ENCODE results near the gene NFATC1.

The NFATC1 gene

GRCh38 chr18:79554945-79555645 is 159.4 kb downstream of the NFATC1 start:
- Histone ChIP-seq H2AFZ (ENCODE audit: low read depth, low read length) (no peak overlapping the region), H3K9me3 (ENCODE audit: insufficient read depth, low read length) (no peaks in the 10 kb centered on the region), H3K36me3 (replicated peaks; ENCODE audit: low read depth, low read length) (no peaks in the 10 kb centered on the region), H4K20me1 (ENCODE audit: insufficient read depth, low read length) (no peaks in the 10 kb centered on the region), H3K4me1 (ENCODE audit: low read length) (no peaks in the 10 kb centered on the region), H3K79me2 (ENCODE audit: low read length) (no peaks in the 10 kb centered on the region), H3K27me3 (ENCODE audit: low read depth, low read length) (no peaks in the 10 kb centered on the region), H3K4me2 (ENCODE audit: low read length) (no peak overlapping the region), H3K9ac (ENCODE audit: low read length) (no peak overlapping the region), H3K27ac (ENCODE audit: low read length) (no peak overlapping the region), H3K4me3 (ENCODE audit: low read length) (no peak overlapping the region)
- no peak for TF ChIP-seq EZH2phosphoT487 (IDR thresholded peaks at IDR 0.05; ENCODE audit: low read depth)
- TF ChIP-seq, protein P1, sequence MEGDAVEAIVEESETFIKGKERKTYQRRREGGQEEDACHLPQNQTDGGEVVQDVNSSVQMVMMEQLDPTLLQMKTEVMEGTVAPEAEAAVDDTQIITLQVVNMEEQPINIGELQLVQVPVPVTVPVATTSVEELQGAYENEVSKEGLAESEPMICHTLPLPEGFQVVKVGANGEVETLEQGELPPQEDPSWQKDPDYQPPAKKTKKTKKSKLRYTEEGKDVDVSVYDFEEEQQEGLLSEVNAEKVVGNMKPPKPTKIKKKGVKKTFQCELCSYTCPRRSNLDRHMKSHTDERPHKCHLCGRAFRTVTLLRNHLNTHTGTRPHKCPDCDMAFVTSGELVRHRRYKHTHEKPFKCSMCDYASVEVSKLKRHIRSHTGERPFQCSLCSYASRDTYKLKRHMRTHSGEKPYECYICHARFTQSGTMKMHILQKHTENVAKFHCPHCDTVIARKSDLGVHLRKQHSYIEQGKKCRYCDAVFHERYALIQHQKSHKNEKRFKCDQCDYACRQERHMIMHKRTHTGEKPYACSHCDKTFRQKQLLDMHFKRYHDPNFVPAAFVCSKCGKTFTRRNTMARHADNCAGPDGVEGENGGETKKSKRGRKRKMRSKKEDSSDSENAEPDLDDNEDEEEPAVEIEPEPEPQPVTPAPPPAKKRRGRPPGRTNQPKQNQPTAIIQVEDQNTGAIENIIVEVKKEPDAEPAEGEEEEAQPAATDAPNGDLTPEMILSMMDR (IDR thresholded peaks at IDR 0.05; ENCODE audit: low read depth, low read length), result no peak

DNA sequence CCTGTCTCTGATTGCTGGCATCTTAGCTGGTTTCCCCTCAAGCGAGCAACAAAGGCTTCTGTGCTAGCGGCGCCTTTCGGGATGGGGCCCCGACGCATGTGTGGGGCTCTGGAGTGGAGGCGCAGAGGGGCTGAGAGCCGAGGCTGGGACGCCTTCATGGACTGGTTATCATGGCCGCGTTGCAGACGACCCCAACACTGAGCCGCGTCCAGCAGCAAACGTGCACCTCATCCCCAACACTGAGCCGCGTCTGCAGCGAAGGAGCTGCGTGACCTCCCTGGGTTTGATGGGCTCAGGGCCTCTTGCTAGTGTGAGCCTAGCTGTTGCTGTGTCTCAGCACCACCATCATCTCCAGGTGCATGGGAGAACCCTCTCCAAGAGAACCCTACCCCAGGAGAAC is 160.2 kb downstream of the NFATC1 start:
- Histone ChIP-seq H3K4me2 (ENCODE audit: low read length) (no peak overlapping the region), H3K4me3 (ENCODE audit: low read length) (no peak overlapping the region), H3K4me1 (ENCODE audit: low read length) (no peaks in the 10 kb centered on the region), H3K79me2 (ENCODE audit: low read length) (no peaks in the 10 kb centered on the region), H3K27ac (ENCODE audit: low read length) (no peak overlapping the region), H3K36me3 (replicated peaks; ENCODE audit: low read depth, low read length) (no peaks in the 10 kb centered on the region), H2AFZ (ENCODE audit: low read depth, low read length) (no peak overlapping the region), H4K20me1 (ENCODE audit: insufficient read depth, low read length) (no peaks in the 10 kb centered on the region), H3K9ac (ENCODE audit: low read length) (no peak overlapping the region), H3K9me3 (ENCODE audit: insufficient read depth, low read length) (no peaks in the 10 kb centered on the region), H3K27me3 (ENCODE audit: low read depth, low read length) (no peaks in the 10 kb centered on the region)
- no peak for TF ChIP-seq EZH2phosphoT487 (IDR thresholded peaks at IDR 0.05; ENCODE audit: low read depth)
- TF ChIP-seq, protein P1 (IDR thresholded peaks at IDR 0.05; ENCODE audit: low read depth, low read length), result no peak

- no peak overlapping the region for H3K9ac ChIP-seq (ENCODE audit: low read length)
- no peak overlapping the region for H3K4me2 ChIP-seq (ENCODE audit: low read length)
- no peaks in the 10 kb centered on the region for H3K36me3 ChIP-seq (replicated peaks; ENCODE audit: low read depth, low read length)
- no peaks in the 10 kb centered on the region for H3K4me1 ChIP-seq (ENCODE audit: low read length)
- no peak overlapping the region for H2AFZ ChIP-seq (ENCODE audit: low read depth, low read length)
- TF ChIP-seq EZH2phosphoT487 (IDR thresholded peaks at IDR 0.05; ENCODE audit: low read depth), result no peak
- TF ChIP-seq, protein P1 (IDR thresholded peaks at IDR 0.05; ENCODE audit: low read depth, low read length), result no peak
- H3K27ac ChIP-seq (ENCODE audit: low read length), result no peak overlapping the region
- no peaks in the 10 kb centered on the region for H3K79me2 ChIP-seq (ENCODE audit: low read length)
- H3K9me3 ChIP-seq (ENCODE audit: insufficient read depth, low read length), result no peaks in the 10 kb centered on the region
- H3K4me3 ChIP-seq (ENCODE audit: low read length), result no peak overlapping the region
- no peaks in the 10 kb centered on the region for H3K27me3 ChIP-seq (ENCODE audit: low read depth, low read length)
- no peaks in the 10 kb centered on the region for H4K20me1 ChIP-seq (ENCODE audit: insufficient read depth, low read length)
These were observed 161.3 kb downstream of the NFATC1 start for GRCh38 chr18:79556829-79557585.

DNA sequence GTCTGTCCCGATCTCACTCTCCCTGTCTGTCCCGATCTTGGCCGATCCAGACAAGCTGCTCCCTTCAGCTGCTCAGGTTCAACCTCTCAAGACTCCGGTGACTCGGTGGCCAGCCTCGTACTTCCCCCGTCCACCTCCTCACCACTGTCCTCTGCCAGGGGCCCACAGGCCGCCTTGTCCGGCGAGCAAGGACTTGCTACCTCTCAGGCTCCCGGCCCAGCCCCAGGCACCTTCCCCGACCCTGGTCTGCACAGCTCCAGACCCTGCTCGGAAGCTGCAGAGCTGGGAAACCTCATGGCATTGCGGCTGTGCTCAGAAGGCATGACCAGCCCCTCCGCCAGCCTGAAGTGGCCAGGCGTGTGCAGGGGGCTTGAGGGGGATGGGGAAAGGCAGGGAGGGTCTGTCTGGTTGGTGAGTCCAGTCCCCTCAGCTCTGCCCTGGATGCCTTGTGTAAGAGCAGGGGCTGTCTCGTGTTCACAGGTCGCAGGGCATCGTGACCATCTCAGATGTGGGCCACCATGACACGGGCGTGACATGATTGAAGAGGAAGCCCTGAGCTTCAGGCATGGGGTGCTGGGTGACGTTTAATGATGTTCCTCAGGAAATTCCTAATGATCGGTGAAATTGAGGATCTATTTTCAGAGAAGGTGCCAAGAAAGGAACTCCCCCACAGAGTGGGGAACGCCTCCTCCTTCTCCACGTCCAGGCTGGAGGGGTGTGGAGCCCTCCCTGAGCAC is 162.6 kb downstream of the NFATC1 start:
- no peaks in the 10 kb centered on the region for H4K20me1 ChIP-seq (ENCODE audit: insufficient read depth, low read length)
- H2AFZ ChIP-seq (ENCODE audit: low read depth, low read length), result no peak overlapping the region
- no peak overlapping the region for H3K27ac ChIP-seq (ENCODE audit: low read length)
- no peaks in the 10 kb centered on the region for H3K9me3 ChIP-seq (ENCODE audit: insufficient read depth, low read length)
- TF ChIP-seq, protein P1 (IDR thresholded peaks at IDR 0.05; ENCODE audit: low read depth, low read length), result no peak
- no peak for TF ChIP-seq EZH2phosphoT487 (IDR thresholded peaks at IDR 0.05; ENCODE audit: low read depth)
- H3K9ac ChIP-seq (ENCODE audit: low read length), result no peak overlapping the region
- no peak overlapping the region for H3K4me2 ChIP-seq (ENCODE audit: low read length)
- no peak overlapping the region for H3K4me3 ChIP-seq (ENCODE audit: low read length)
- H3K4me1 ChIP-seq (ENCODE audit: low read length), result no peaks in the 10 kb centered on the region
- H3K36me3 ChIP-seq (replicated peaks; ENCODE audit: low read depth, low read length), result no peaks in the 10 kb centered on the region
- H3K27me3 ChIP-seq (ENCODE audit: low read depth, low read length), result no peaks in the 10 kb centered on the region
- H3K79me2 ChIP-seq (ENCODE audit: low read length), result no peaks in the 10 kb centered on the region

Measured in OCI-LY3 (cell line).